Measurements from ENCODE around the gene TCEAL4.

Gene TCEAL4

DNA sequence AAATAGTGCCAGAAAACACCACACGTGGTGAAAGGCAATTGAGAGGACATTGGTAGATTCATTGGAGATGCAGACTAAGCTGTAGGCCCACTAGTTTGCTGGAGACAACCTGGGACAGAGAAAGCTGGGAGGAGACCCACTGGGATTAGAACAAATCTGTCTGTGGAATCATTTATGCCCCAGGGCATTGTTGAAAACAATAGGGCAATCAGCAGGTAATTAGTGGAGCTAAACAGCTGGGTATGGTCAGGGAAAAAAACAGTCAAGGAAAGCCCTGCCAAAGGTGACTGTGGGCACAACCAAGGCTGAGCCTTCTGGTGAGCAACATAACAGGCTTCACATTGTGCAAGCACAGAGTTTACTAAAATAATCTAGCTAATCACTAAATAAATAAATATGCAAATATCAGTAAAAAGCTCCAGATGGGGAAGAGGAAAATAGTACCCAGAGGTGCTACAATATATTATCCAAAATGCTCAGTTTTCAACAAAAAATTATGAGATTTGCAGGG, 31.4 kb downstream of the TCEAL4 start:
- no peak for ATAC-seq
- H3K4me1 Mint-ChIP-seq = no peaks in the 10 kb centered on the region

DNA sequence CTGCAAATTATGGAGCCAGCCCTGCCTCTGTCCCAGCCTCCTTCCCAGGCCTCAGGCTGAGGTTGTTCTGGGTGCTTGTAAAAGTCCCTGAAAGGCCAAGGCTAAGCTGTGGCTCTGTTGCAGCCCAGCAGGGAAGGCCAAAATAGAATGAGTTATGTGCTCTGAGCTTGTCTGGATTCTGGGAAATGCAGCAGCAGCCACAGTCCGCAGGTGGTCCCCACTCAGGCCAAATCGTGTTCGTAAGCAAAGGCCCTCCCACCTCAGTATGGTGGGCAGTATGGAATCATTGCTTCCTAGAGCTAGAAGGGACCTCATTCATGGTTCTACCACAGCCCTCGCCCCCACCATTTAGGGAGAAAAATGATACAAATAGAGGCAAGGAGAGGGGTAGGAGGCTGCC, 38.8 kb downstream of the TCEAL4 start:
- ATAC-seq = no peak
- Mint-ChIP-seq H3K4me3 (no peak overlapping the region), H3K27me3 (no peaks in the 10 kb centered on the region), H3K4me1 (peaks cover 8% of the 10 kb centered on the region), H3K27ac (no peak overlapping the region), H3K36me3 (peaks cover 4% of the 10 kb centered on the region), H3K9me3 (no peaks in the 10 kb centered on the region)

More for the DNA sequence above, 31.4 kb downstream of the TCEAL4 start:
- no peaks in the 10 kb centered on the region for H3K9me3 Mint-ChIP-seq
- H3K4me3 Mint-ChIP-seq = no peak overlapping the region
- peaks cover 9% of the 10 kb centered on the region for H3K36me3 Mint-ChIP-seq
- H3K27ac Mint-ChIP-seq = no peak overlapping the region
- H3K27me3 Mint-ChIP-seq = no peaks in the 10 kb centered on the region

DNA sequence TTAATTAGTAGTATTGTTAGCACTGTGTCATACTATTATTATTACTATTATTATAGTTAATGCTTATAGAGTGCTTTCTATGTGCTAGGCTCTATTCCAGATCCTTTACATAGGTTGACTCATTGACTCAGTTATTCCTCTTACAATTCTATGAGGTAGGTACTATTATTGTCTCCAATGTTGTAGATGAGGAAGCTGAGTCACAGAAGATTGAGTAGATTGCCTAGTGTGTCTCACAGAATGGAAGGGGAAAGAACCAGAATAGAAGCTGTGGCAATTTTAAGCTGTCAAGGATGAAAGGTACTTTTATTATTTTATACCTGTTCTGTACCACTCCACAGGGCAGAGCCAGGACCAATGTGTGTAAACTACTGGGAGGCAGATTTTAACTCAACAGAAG, 41.5 kb downstream of the TCEAL4 start:
- Mint-ChIP-seq H3K27me3 (no peaks in the 10 kb centered on the region), H3K36me3 (no peaks in the 10 kb centered on the region), H3K4me1 (peaks cover 18% of the 10 kb centered on the region), H3K9me3 (no peaks in the 10 kb centered on the region), H3K4me3 (no peak overlapping the region), H3K27ac (no peak overlapping the region)
- ATAC-seq = no peak

DNA sequence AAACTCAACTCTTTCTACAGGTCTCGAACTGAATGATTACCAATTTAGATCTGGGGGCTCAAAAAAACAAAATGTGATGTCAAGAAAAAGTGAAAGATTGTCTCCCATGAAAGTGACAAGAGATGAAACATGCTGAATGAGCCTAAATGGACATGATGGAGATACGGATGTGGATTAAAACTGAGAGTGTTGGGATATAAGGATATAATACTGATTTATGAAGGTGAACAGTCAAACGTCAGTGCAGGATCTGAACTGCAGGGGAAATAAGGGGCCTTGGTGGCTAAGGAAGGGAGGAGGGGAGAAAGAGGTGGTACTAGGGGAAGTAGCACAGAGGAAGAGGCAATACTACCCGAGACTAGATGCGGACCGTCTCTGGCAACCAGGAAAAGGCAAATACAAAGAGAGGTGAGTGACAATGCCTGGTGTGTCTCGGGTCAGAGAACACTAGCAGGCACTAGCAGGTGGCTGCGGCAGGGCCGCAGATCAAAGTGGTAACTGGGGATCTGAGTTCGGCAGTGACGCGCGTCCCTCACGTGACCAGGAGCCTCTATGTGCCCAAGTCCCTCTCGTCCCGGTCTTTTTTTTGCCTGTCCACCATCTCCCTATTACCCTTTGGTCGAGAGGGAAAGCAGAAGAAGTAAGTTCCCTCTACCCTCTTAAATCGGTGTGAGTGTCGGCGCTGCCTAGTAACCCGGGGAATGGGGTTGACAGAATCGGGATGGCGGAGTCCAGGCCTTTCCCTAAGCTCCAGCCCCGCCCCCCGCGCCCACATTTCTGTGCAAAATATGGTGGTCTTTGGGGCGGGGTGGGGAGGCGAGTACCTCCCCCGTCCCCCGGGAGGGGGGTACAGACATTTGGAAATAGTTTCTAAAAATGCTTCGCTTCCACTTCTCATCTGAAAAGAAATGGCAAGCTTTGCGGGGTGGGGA, 43.3 kb downstream of the TCEAL4 start, which contains the start of gene TCEAL1:
TCEAL1 (plus strand) TSS at position 590 of the 932 bp plus-strand sequence. CDS start 942 bp downstream, outside the sequence.
- Mint-ChIP-seq H3K4me1 (peaks cover 18% of the 10 kb centered on the region), H3K27ac (peak within 1 kb of the TSS; percentile 87), H3K9me3 (no peaks in the 10 kb centered on the region), H3K4me3 (peak within 1 kb of the TSS; percentile 83), H3K36me3 (no peaks in the 10 kb centered on the region), H3K27me3 (no peaks in the 10 kb centered on the region)
- ATAC-seq = peak; percentile 80

DNA sequence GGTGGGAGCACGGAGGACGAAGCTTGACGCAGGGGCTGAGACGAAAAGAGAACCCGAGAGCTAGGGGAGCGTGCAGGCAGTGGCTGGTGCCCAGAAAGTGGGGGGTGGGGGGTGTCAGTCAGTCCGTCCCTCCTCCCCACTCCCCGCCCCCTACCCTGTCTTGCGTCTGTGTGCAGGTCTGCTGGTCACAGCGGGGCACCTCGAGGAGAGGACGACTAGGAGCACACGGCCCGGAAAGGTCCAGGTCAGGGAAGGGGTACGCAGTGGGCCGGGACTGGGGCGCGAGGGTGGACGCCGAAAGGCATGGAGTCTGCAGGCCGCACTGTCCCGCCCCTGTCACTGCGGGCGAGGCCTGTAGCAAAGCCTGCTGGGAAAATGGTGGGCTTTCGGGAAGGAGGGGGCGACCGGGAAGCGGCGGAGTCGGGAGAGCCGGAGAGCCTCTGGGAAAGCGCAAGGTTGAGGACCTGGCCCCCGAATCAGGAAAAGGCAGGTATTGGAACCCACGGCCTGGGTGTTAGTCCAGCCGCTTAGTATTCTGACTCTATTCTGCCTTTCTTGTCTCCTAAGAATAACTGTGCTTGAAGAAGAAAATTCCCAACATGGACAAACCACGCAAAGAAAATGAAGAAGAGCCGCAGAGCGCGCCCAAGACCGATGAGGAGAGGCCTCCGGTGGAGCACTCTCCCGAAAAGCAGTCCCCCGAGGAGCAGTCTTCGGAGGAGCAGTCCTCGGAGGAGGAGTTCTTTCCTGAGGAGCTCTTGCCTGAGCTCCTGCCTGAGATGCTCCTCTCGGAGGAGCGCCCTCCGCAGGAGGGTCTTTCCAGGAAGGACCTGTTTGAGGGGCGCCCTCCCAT, 44.2 kb downstream of the TCEAL4 start:
- peak; percentile 72 for ATAC-seq
- H3K9me3 Mint-ChIP-seq = no peaks in the 10 kb centered on the region
- H3K27me3 Mint-ChIP-seq = no peaks in the 10 kb centered on the region
- peaks cover 18% of the 10 kb centered on the region for H3K4me1 Mint-ChIP-seq
- H3K36me3 Mint-ChIP-seq = no peaks in the 10 kb centered on the region
- H3K4me3 Mint-ChIP-seq = peak overlapping the region; percentile 83
- peak overlapping the region; percentile 87 for H3K27ac Mint-ChIP-seq

DNA sequence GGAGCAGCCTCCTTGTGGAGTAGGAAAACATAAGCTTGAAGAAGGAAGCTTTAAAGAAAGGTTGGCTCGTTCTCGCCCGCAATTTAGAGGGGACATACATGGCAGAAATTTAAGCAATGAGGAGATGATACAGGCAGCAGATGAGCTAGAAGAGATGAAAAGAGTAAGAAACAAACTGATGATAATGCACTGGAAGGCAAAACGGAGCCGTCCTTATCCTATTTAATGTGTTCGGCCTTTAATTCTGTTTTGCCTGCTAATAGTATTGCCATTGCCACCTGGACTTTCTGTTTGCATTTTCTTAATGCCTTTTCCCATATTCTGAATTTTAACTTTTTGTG, 44.8 kb downstream of the TCEAL4 start:
- Mint-ChIP-seq H3K4me3 (peak overlapping the region; percentile 83), H3K27me3 (no peaks in the 10 kb centered on the region), H3K9me3 (no peaks in the 10 kb centered on the region), H3K4me1 (peaks cover 18% of the 10 kb centered on the region), H3K27ac (peak overlapping the region; percentile 87), H3K36me3 (no peaks in the 10 kb centered on the region)
- ATAC-seq = no peak

DNA sequence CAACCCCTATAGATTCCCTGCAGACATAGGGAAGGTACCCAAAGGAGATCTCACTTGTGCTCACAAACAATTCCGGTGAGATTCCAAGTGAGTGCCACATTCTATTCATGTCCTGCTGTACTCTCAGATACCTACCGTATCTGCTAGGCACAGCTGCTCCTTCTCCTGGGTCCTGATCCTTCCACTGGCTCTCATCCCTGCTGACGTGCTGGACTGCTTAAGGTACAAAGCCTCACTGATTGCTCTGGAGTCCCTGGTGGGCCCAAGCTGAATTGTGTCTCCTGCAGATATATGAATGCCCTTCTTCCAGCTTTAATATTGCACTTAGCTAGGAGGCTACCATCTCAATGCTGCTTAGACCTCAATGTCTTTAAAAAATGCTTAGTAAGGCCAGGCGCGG, 45.8 kb downstream of the TCEAL4 start:
- no peaks in the 10 kb centered on the region for H3K9me3 Mint-ChIP-seq
- ATAC-seq = no peak
- no peaks in the 10 kb centered on the region for H3K36me3 Mint-ChIP-seq
- no peaks in the 10 kb centered on the region for H3K27me3 Mint-ChIP-seq
- H3K27ac Mint-ChIP-seq = no peak overlapping the region
- H3K4me1 Mint-ChIP-seq = peaks cover 18% of the 10 kb centered on the region
- H3K4me3 Mint-ChIP-seq = no peak overlapping the region

DNA sequence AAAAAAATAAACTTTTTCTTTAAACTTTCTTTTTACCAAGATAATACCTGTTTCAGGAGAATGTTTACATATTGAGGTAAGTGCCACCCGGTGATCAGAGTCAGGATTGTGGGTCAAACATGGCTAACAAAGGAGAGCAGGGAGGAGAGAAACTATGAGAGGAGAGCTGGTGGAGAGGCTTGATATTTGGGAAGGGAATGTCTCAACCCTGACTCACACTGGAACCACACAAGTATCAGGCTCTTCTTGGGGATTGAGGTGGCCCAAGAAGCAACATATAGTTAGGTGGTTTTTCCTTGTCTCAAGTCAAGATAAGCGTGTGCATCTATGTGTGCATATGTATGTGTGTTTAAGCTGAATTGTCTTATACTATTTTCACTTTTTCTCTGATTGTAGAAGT, 50.1 kb downstream of the TCEAL4 start:
- H3K27me3 Mint-ChIP-seq = no peaks in the 10 kb centered on the region
- H3K4me1 Mint-ChIP-seq = no peaks in the 10 kb centered on the region
- ATAC-seq = no peak
- no peaks in the 10 kb centered on the region for H3K36me3 Mint-ChIP-seq
- no peak overlapping the region for H3K27ac Mint-ChIP-seq
- no peaks in the 10 kb centered on the region for H3K9me3 Mint-ChIP-seq
- no peak overlapping the region for H3K4me3 Mint-ChIP-seq
